ENCODE data around the gene VGLL3.

DNA sequence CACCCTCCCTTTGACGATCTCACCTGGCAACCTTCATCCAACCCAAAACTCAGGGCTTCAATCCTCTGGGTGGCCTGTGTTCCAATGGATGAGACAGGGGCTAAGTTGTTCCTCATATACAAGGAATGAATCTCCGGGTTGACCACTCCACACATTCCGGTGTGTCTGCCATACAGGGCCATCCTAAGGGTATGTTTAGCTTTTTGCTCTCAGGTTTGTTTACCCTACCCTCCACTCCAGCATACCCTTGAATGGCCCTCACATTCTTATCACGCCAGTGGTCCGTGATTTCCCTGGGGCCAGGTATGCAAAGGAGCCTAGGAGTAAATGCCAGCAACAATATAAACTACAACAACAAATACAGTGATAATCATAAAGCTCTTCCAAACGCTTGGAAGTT, 45.7 kb upstream of the VGLL3 start:
- TF ChIP-seq ZFP3 (CRISPR knock-in tag; IDR thresholded peaks at IDR 0.05) = no peak
- no peak for TF ChIP-seq ARNTL (CRISPR knock-in tag; IDR thresholded peaks at IDR 0.05; ENCODE audit: borderline replicate concordance, low read depth)
- TF ChIP-seq, protein P1, sequence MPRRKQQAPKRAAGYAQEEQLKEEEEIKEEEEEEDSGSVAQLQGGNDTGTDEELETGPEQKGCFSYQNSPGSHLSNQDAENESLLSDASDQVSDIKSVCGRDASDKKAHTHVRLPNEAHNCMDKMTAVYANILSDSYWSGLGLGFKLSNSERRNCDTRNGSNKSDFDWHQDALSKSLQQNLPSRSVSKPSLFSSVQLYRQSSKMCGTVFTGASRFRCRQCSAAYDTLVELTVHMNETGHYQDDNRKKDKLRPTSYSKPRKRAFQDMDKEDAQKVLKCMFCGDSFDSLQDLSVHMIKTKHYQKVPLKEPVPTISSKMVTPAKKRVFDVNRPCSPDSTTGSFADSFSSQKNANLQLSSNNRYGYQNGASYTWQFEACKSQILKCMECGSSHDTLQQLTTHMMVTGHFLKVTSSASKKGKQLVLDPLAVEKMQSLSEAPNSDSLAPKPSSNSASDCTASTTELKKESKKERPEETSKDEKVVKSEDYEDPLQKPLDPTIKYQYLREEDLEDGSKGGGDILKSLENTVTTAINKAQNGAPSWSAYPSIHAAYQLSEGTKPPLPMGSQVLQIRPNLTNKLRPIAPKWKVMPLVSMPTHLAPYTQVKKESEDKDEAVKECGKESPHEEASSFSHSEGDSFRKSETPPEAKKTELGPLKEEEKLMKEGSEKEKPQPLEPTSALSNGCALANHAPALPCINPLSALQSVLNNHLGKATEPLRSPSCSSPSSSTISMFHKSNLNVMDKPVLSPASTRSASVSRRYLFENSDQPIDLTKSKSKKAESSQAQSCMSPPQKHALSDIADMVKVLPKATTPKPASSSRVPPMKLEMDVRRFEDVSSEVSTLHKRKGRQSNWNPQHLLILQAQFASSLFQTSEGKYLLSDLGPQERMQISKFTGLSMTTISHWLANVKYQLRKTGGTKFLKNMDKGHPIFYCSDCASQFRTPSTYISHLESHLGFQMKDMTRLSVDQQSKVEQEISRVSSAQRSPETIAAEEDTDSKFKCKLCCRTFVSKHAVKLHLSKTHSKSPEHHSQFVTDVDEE (CRISPR knock-in tag; IDR thresholded peaks at IDR 0.05) = no peak
- TF ChIP-seq, protein P2, sequence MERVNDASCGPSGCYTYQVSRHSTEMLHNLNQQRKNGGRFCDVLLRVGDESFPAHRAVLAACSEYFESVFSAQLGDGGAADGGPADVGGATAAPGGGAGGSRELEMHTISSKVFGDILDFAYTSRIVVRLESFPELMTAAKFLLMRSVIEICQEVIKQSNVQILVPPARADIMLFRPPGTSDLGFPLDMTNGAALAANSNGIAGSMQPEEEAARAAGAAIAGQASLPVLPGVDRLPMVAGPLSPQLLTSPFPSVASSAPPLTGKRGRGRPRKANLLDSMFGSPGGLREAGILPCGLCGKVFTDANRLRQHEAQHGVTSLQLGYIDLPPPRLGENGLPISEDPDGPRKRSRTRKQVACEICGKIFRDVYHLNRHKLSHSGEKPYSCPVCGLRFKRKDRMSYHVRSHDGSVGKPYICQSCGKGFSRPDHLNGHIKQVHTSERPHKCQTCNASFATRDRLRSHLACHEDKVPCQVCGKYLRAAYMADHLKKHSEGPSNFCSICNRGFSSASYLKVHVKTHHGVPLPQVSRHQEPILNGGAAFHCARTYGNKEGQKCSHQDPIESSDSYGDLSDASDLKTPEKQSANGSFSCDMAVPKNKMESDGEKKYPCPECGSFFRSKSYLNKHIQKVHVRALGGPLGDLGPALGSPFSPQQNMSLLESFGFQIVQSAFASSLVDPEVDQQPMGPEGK (CRISPR knock-in tag; IDR thresholded peaks at IDR 0.05; ENCODE audit: borderline replicate concordance) = no peak
- TF ChIP-seq ZC3H10 (CRISPR knock-in tag; IDR thresholded peaks at IDR 0.05) = no peak
- no peak for TF ChIP-seq TOX (CRISPR knock-in tag; IDR thresholded peaks at IDR 0.05; ENCODE audit: borderline replicate concordance)
- TF ChIP-seq, protein P3, sequence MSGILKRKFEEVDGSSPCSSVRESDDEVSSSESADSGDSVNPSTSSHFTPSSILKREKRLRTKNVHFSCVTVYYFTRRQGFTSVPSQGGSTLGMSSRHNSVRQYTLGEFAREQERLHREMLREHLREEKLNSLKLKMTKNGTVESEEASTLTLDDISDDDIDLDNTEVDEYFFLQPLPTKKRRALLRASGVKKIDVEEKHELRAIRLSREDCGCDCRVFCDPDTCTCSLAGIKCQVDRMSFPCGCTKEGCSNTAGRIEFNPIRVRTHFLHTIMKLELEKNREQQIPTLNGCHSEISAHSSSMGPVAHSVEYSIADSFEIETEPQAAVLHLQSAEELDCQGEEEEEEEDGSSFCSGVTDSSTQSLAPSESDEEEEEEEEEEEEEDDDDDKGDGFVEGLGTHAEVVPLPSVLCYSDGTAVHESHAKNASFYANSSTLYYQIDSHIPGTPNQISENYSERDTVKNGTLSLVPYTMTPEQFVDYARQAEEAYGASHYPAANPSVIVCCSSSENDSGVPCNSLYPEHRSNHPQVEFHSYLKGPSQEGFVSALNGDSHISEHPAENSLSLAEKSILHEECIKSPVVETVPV (CRISPR knock-in tag; IDR thresholded peaks at IDR 0.05) = no peak
- no peak for TF ChIP-seq RARB (CRISPR knock-in tag; IDR thresholded peaks at IDR 0.05)
